ENCODE data around the gene MTMR4.
"Not testable (repeated sequence)": the region's sequence is repeated elsewhere in the genome, so short reads cannot be mapped to it uniquely, and the experiment has no call there.

The MTMR4 gene

DNA sequence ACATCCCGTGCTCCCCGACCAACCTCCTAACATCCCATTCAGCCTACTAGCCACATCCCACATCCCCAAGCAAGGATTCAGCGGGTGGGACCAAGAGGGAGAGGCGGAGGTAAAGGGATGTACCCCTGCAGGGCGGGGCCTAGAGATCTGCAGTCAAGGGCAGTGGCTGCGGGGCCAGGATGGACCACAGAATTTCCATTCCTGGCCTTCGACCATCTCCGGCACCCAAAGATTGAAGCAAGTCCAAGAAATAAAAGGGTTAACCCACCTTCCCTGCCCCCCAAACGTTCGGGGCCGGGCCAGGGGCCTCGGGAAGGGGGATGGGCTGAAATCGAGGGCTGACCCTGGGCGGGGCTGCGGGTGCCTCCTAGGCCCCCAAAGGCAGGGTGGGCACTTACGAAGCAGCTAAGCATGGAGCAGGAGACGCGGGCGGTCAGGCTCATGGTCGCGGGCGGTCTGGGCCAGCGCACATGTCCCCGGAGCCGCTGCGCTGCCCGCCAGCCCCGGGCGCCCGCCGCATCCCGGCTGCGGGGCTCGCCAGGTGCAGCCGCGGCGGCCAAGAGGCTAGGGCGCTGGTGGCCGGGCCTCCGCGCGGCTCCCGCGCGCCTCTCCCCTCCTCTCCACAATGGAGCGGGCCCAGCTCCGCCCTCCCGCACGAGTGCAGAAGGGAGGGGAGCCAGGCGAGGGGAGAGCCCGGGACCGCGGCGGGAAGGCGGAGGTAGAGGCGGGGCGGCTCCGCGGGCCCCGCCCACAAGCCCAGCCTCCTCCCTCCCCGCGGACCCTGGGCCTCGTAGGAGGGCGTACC is at the start of gene MTMR4:
MTMR4 (minus strand) TSS at position 674 of the 805 bp plus-strand sequence; CDS start at position 443, 231 bp downstream.
- no peak for FAIRE-seq

GRCh38 chr17:58560511-58560910 is 46.1 kb upstream of the MTMR4 start:
- FAIRE-seq = no peak

DNA sequence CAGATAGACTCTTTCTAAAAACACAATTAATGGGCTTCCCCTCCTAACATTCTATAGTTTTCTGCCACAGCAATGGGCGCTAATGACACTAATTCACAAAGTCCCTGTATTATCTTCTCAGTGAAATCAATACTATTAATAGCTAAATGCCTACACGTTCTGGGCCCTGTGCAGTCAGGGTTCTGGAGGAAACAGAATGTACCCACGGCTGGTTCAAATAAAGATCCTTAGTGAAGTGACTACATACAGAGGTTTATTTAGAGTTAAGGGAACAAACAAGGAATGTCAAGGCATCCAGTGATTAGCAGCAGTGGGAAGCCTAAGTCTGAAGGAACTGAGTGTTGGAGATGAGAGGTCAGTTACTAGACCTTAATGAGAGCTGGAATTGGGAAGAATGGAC is 43.5 kb upstream of the MTMR4 start:
- FAIRE-seq = no peak

DNA sequence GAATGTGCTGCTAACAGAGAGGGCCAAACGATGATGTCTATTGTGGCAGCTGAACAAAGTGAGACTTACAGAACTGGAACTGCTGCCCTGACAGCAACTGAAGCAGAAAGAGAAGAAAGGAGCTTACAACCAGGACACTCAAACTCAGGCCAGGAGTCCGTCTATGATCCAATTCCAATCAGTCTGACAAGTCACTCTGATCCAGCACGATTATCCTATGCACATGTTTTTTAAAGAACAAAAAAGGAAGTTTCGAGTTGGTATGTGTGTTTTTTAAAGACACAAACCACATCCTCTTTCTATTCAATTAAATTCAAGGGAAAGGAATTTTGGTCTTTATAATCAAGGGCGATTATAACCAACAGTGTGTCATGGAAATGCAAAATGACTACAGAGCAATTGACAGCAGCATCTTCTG is 42.4 kb upstream of the MTMR4 start:
- no peak for FAIRE-seq

GRCh38 chr17:58555109-58555508 is 40.7 kb upstream of the MTMR4 start:
- not testable (repeated sequence) for FAIRE-seq

- no peak for FAIRE-seq
Measured at GRCh38 chr17:58541249-58541648, 26.8 kb upstream of the MTMR4 start.

- no peak for FAIRE-seq
Measured at GRCh38 chr17:58539698-58540097, 25.3 kb upstream of the MTMR4 start.

DNA sequence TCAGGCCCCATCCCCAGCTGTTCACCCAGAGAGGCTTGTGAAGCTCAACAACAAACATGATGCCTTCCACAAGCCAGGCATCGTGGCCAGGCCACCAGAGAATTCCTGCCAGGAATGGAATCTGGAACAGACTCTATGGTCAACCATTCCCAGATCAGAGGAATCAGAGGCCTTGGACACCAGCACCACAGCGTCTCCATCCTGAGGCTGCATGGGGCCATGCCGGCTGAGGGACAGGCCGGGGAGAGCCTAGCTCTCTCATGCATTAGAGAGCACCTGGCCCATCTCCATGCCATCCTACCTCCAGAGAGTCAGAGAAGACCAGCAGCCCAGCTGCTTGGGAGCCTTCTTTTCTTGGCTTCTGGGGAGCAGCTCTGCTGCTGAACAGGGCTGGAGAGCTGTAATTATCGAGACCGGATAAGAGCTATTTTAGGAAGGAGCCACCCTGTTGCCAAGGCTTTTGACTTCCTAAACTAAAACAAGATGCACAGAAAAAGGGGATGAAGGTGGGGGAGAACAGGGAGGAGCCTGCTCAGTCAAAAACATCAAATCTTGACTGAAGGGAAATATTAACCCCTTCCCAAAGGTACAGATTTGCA is 24.5 kb upstream of the MTMR4 start:
- FAIRE-seq = no peak

- FAIRE-seq = no peak
Measured at GRCh38 chr17:58537266-58537665, 22.8 kb upstream of the MTMR4 start.

- no peak for FAIRE-seq
Measured at GRCh38 chr17:58536542-58536941, 22.1 kb upstream of the MTMR4 start.

- no peak for FAIRE-seq
Measured at GRCh38 chr17:58535431-58535830, 21.0 kb upstream of the MTMR4 start.

DNA sequence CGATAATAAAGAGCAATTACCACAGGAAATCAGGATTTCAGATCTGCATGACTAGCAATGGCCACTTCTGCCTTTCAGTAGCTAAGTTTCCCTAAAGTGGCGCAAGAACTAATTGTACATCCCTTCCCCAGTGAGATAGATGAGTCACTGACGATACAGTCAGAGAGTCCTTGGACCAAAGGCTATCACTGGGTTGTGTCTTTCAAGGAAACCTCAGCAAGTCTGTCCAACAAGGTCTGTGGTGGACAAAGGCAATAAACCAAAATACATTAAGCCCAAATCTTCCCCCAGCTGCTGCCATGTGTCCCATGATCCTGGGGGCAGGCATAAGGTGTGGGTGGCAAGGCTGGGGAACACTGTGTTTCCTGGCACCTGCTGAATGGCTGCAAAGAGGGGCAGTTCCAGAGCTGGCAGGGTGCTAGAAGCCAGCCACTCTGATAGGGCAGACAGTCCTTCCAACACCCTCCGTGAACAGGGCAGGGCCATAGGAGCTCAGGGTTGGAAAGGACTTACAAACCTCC is 20.5 kb upstream of the MTMR4 start:
- FAIRE-seq = no peak

- no peak for FAIRE-seq
Measured at GRCh38 chr17:58534331-58534730, 19.9 kb upstream of the MTMR4 start.

DNA sequence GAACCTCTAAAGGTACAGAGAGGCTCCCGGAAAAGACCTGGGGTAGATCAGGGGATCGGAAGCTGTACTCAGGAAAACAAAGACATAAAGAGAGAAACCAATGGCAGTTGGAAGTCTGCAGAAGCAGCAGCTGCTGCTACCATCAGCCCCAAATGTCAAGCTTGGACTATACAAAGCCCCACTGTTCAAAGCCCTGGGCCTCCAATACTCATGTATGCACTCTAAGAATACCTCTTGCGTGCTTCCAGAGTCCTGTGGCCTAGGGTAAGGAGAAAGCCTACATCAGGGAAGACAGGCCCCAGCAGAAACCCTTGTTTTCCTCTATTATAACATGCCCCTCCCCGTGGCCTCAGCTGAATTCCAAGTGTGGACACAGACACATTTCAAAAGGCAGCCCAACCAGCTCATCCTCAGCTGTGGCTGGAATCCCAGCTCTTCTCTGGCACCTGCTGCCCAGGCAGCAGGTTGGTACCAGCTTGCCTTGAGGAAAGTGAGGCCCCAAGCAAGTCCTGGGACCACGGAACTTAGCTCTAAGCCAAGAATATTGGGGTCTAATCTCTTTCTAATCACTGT is 19.3 kb upstream of the MTMR4 start:
- FAIRE-seq = no peak

DNA sequence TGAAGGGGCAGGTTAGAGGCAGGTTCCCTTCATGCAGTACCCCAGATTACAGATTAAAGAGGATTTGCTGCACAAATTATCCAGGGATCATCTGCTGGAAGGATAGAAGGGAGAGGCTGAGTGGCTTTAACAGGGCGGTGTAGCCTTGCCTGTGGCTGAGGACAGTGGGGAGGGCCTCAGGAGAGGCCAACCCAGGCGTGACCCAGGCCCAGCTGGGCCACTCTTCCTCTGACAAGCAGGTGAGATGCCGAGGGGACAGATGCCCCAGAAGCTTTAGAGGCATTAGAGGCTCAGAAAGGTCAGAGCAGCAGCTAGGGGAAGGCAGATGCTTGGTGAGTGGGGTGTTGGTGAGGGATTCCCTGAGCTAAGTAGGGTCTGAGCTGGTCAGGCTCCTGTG is 18.1 kb upstream of the MTMR4 start:
- FAIRE-seq = no peak

DNA sequence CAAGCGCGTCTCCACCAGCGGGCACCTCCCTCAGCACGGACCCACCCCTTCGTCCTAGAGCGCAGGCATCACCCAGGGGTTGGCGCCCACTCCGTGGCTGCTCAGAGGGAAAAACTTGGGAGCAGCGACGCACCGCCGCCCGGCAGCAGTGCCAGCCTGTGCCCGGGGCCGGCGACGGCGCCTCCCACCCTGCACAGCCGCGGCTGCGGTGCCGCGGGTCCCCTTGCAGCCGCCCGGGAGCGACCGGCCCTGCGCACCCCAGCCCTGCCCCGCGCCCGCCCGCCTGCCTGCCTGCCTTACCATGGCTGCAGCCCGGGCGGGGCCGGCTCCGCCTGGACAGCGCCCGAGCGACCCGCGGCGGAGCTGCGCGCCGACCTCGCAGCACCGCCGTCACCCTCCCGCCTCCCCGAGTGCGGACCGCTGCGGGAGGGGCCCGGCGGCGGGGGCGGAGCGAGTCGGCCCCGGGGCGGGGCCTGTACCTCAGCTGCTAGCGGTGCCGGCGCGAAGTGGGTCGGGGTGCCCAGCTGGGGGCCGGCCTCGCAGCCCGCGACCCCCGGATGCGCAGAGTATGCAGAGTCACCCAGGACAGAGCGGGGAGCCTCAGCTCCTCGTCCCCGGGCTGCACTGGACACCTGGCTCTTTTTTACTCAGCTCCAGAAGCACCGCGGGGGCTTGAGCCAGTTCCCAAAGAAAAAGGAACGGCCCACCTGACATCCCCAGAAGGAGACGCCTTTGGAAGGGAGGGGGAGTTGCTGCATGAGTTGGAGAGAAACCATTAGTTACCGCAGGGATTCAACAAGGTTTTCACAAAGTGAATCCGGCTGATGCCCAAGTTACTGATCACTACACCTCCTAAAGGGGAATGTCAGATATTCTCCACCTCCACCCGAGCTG is 17.5 kb upstream of the MTMR4 start:
- FAIRE-seq = no peak

DNA sequence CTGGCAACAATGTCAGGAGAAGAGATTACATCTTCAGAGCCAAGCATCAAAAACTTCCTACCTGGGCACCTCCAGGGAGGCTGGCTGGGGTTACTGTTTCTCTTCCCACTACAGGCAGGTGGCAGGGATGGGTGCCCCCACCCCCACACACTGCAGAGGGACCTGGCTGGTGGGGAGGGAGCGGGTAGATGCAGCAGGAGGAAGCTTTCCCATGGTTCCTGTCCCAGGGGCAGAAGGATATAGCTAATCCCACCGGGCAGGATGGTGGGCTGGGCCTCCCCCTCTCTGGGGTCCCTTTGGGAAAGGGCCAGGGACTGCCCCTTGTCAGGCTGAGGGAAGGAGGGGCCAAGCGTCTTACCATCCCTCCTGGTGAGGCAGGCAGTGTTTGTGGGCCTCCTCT is 16.7 kb upstream of the MTMR4 start:
- no peak for FAIRE-seq

- no peak for FAIRE-seq
Measured at GRCh38 chr17:58530655-58531054, 16.2 kb upstream of the MTMR4 start.

GRCh38 chr17:58529275-58529674 is 14.8 kb upstream of the MTMR4 start:
- FAIRE-seq = no peak

- no peak for FAIRE-seq
Measured at GRCh38 chr17:58528443-58528842, 14.0 kb upstream of the MTMR4 start.

DNA sequence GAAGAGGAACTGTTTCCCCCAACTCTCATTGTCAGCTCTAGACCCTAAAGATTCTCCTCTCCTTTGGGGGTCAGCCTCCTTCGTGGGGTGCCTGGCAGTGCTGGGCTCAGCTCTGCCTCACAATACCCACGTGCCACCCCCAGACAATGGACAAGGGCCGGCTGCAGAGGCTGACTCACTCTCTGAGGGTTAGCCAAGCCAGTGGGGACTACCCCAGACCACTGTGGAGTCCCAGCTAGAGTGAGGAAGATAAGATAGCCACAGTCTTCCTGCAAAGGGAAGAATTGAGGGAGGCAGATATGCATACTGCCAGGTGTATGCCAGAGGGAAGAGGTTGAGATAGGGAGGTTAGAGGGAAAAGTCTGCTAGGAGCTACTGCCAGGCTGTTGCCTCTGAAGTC is 13.5 kb upstream of the MTMR4 start:
- FAIRE-seq = no peak

DNA sequence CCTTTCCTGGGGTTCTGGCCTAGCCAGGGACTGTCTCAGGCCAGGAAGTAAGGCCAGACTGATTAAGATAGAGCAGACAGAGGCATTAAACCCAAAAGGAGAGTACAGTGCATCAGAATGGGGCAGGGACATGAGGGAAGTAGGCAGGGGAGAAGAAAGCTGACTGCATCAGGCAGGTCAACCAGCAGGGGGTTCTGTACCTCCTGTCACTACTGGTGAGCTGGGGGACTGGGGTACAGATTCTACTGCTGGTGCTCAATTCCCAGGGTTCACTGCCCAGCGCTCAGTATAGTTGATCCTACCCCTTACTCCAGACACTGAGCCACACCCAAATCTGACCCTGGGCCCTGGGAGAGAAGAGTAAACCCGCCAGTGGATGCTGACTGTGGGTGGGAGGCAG is 12.9 kb upstream of the MTMR4 start:
- FAIRE-seq = no peak

DNA sequence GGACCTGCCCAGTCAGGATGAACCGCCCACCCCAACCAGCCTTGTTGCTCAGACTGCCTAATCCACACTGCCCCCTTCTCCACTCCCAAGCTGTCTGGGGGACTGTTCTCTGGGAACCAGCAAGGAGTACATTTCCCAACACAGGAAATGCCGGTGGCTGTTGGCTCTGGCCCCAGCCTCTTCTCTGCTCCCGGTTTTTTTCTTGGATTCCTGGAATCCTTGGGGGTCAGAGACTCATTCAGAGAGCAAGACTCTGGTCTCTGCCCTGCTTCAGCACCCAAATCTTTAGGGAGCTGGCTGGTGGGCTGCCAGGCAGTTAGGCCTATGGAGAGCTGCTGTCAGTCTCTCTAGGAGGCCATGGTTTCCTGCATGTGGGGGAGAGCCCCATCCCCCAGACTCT is 10.8 kb upstream of the MTMR4 start:
- no peak for FAIRE-seq
